H1 (cell line): ENCODE results near the gene HPN. TPM values are rescaled to one million over a fixed set of nuclear protein-coding genes. Genes with fewer than 3 reads are reported as not detected.

Experiments used
- CTCF ChIA-PET: fragments of 300-600 bp; sonication (Branson Sonifier 250); formaldehyde crosslinking; loops from one replicate; lab custom pipeline; 2021; ENCODE audit not compliant: partially characterized antibody; lab: Charles Lee
- POLR2A ChIA-PET: fragments of 300-600 bp; sonication (Branson Sonifier 250); formaldehyde crosslinking; loops from one replicate; lab custom pipeline; 2021; ENCODE audit warnings: inconsistent platforms; ENCODE audit not compliant: partially characterized antibody; lab: Charles Lee
- DNase-seq, 2 experiments: peaks; one replicate each; pipeline versions ENCODE4 v3.0.0 to v3.0.0-alpha.2; 2010 to 2022; ENCODE audit warnings: low spot score in 2 of 2, low read depth in 1 of 2, mixed read lengths in 1 of 2
- FAIRE-seq: peaks from 2 replicates; lab custom pipeline; 2011; peaks lifted over from hg19 to GRCh38; lab: Jason Lieb, UNC
- H2AFZ ChIP-seq: 2 replicates; pipeline ENCODE4 v1.8.1; 2012; ENCODE audit warnings: low read length, inconsistent platforms
- H2AK5ac ChIP-seq: 2 replicates; pipeline ENCODE4 v1.6.1; 2013; ENCODE audit warnings: low read depth, low read length
- H2BK120ac ChIP-seq: replicated peaks from 2 replicates; pipeline ENCODE3; 2013; ENCODE audit warnings: low read depth, low read length, inconsistent platforms
- H2BK12ac ChIP-seq: 2 replicates; pipeline ENCODE4 v1.6.1; 2013; ENCODE audit warnings: low read depth, low read length
- H2BK15ac ChIP-seq: 2 replicates; pipeline ENCODE4 v1.6.1; 2013; ENCODE audit warnings: low read length
- H2BK20ac ChIP-seq: 2 replicates; pipeline ENCODE4 v1.6.1; 2013; ENCODE audit warnings: low read length
- H2BK5ac ChIP-seq: 2 replicates; pipeline ENCODE4 v1.6.1; 2013; ENCODE audit warnings: low read depth, low read length
- H3K14ac ChIP-seq: 2 replicates; pipeline ENCODE4 v1.6.1; 2013; ENCODE audit warnings: inconsistent platforms; ENCODE audit not compliant: insufficient read length
- H3K18ac ChIP-seq: 2 replicates; pipeline ENCODE4 v1.6.1; 2013; ENCODE audit warnings: low read length; ENCODE audit errors: extremely low read depth
- H3K23ac ChIP-seq: 2 replicates; pipeline ENCODE4 v1.6.1; 2013; ENCODE audit warnings: inconsistent platforms; ENCODE audit not compliant: insufficient read length
- H3K23me2 ChIP-seq: 2 replicates; pipeline ENCODE4 v1.6.1; 2013; ENCODE audit warnings: low read depth, low read length
- H3K27ac ChIP-seq: 2 replicates; pipeline ENCODE4 v1.6.1; 2011; ENCODE audit warnings: low read depth, low read length, inconsistent platforms
- H3K27me3 ChIP-seq, 4 experiments: replicated peaks in 1 of 4; 1 replicate in 1 of 4; 2 replicates in 3 of 4; pipeline versions ENCODE4 v1.6.1 to v1.8.1; 2011 to 2013; ENCODE audit warnings: low read length in 3 of 4, mild to moderate bottlenecking in 3 of 4, inconsistent platforms in 2 of 4, mixed read lengths in 2 of 4, moderate library complexity in 1 of 4; ENCODE audit not compliant: control insufficient read depth in 3 of 4, insufficient read depth in 3 of 4; ENCODE audit errors: extremely low read depth in 1 of 4
- H3K36me3 ChIP-seq, 4 experiments: 2 replicates each; pipeline versions ENCODE4 v1.6.1 to v1.8.1; 2011 to 2013; ENCODE audit warnings: mild to moderate bottlenecking in 4 of 4, low read length in 3 of 4, moderate library complexity in 2 of 4, control low read depth in 1 of 4, inconsistent platforms in 1 of 4; ENCODE audit not compliant: insufficient read depth in 4 of 4, control insufficient read depth in 2 of 4
- H3K4ac ChIP-seq: replicated peaks from 2 replicates; pipeline ENCODE3; 2013; ENCODE audit warnings: low read length, low read depth, mixed read lengths, inconsistent platforms; ENCODE audit not compliant: insufficient read length
- H3K4me1 ChIP-seq, 4 experiments: replicated peaks in 1 of 4; 1 replicate in 1 of 4; 2 replicates in 3 of 4; pipeline versions ENCODE4 v1.6.1 to v1.8.1; 2011 to 2013; ENCODE audit warnings: low read length in 3 of 4, inconsistent platforms in 2 of 4, mixed read lengths in 1 of 4; ENCODE audit not compliant: insufficient read depth in 4 of 4, control insufficient read depth in 3 of 4
- H3K4me2 ChIP-seq, 2 experiments: 2 replicates each; pipeline versions ENCODE4 v1.6.1 to v1.8.1; 2011 to 2013; ENCODE audit warnings: low read depth in 2 of 2, low read length in 2 of 2, control low read depth in 1 of 2, inconsistent platforms in 1 of 2, mild to moderate bottlenecking in 1 of 2; ENCODE audit not compliant: insufficient read depth in 1 of 2
- H3K4me3 ChIP-seq, 4 experiments: fragments of 200-600, 300-600 bp in 1 of 4; sonication (generic), shearing (Covaris generic), sonication (Bioruptor Twin) in 1 of 4; 2 replicates each; pipeline versions ENCODE4 v1.5.1 to v1.8.1; 2011 to 2016; ENCODE audit warnings: low read length in 4 of 4, low read depth in 3 of 4, control low read depth in 2 of 4, inconsistent platforms in 2 of 4, mild to moderate bottlenecking in 2 of 4, mixed read lengths in 1 of 4, moderate library complexity in 1 of 4; ENCODE audit not compliant: insufficient read depth in 2 of 4; ENCODE audit errors: extremely low read depth in 1 of 4
- H3K56ac ChIP-seq: replicated peaks from 2 replicates; pipeline ENCODE3; 2013; ENCODE audit warnings: low read depth, mild to moderate bottlenecking, mixed read lengths, low read length, inconsistent platforms; ENCODE audit not compliant: insufficient read length
- H3K79me1 ChIP-seq: 2 replicates; pipeline ENCODE4 v1.6.1; 2013; ENCODE audit warnings: low read depth, low read length, control low read depth
- H3K79me2 ChIP-seq, 2 experiments: 2 replicates each; pipeline versions ENCODE4 v1.6.1 to v1.8.1; 2012 to 2013; ENCODE audit warnings: low read length in 2 of 2, mild to moderate bottlenecking in 2 of 2, inconsistent platforms in 1 of 2; ENCODE audit not compliant: insufficient read depth in 2 of 2, control insufficient read depth in 1 of 2
- H3K9ac ChIP-seq, 4 experiments: replicated peaks in 1 of 4; 1 replicate in 1 of 4; 2 replicates in 3 of 4; pipeline versions ENCODE4 v1.6.1 to v1.8.1; 2011 to 2013; ENCODE audit warnings: low read depth in 3 of 4, low read length in 3 of 4, control low read depth in 2 of 4, mild to moderate bottlenecking in 2 of 4, moderate library complexity in 2 of 4, inconsistent platforms in 1 of 4; ENCODE audit errors: extremely low read depth in 1 of 4
- H3K9me3 ChIP-seq, 2 experiments: 2 replicates each; pipeline versions ENCODE4 v1.6.1 to v1.8.1; 2012 to 2013; ENCODE audit warnings: mild to moderate bottlenecking in 2 of 2, moderate library complexity in 2 of 2, control low read depth in 1 of 2, inconsistent platforms in 1 of 2, low read depth in 1 of 2, low read length in 1 of 2, mixed read lengths in 1 of 2; ENCODE audit not compliant: insufficient read depth in 2 of 2
- H4K20me1 ChIP-seq, 2 experiments: replicated peaks in 1 of 2; 2 replicates each; pipeline versions ENCODE3 to v1.8.1; 2011 to 2013; ENCODE audit warnings: inconsistent platforms in 2 of 2, low read length in 2 of 2, mild to moderate bottlenecking in 1 of 2; ENCODE audit not compliant: insufficient read depth in 2 of 2, control insufficient read depth in 1 of 2
- H4K5ac ChIP-seq: 2 replicates; pipeline ENCODE4 v1.6.1; 2013; ENCODE audit warnings: low read length, low read depth, mixed read lengths, inconsistent platforms; ENCODE audit not compliant: insufficient read length
- H4K8ac ChIP-seq: 2 replicates; pipeline ENCODE4 v1.8.0; 2013; ENCODE audit warnings: mild to moderate bottlenecking, moderate library complexity, low read length, inconsistent platforms; ENCODE audit not compliant: insufficient read depth; ENCODE audit errors: extremely low read depth
- H4K91ac ChIP-seq: replicated peaks from 2 replicates; pipeline ENCODE3; 2013; ENCODE audit warnings: low read length, mixed read lengths, inconsistent platforms; ENCODE audit not compliant: insufficient read length
- CEBPB ChIP-seq: IDR thresholded peaks from 2 replicates; pipeline ENCODE4 v1.6.1; 2012; ENCODE audit warnings: low read depth, low read length
- EP300 ChIP-seq, 2 experiments: IDR thresholded peaks; 1 replicate in 1 of 2; 2 replicates in 1 of 2; pipeline ENCODE4 v1.6.1; 2011 to 2012; ENCODE audit warnings: low read depth in 2 of 2, low read length in 2 of 2, mild to moderate bottlenecking in 2 of 2, borderline replicate concordance in 1 of 2, inconsistent platforms in 1 of 2, moderate library complexity in 1 of 2
- GTF2F1 ChIP-seq: IDR thresholded peaks from 2 replicates; pipeline ENCODE4 v1.6.1; 2012; ENCODE audit warnings: low read depth, low read length, improper control_type of control experiment, borderline replicate concordance
- JUND ChIP-seq: IDR thresholded peaks from 2 replicates; pipeline ENCODE4 v1.6.1; 2011; ENCODE audit warnings: mild to moderate bottlenecking, improper control_type of control experiment, low read length
- KDM1A ChIP-seq: fragments of 200-600, 300-600 bp; sonication (generic); IDR thresholded peaks from 2 replicates; pipeline ENCODE4 v1.7.1; 2016; ENCODE audit warnings: mild to moderate bottlenecking, low read length, borderline replicate concordance
- RBBP5 ChIP-seq: IDR thresholded peaks from 2 replicates; pipeline ENCODE4 v1.7.1; 2012; ENCODE audit warnings: low read depth, mild to moderate bottlenecking, inconsistent platforms, low read length, moderate library complexity, borderline replicate concordance
- RNF2 ChIP-seq: fragments of 200-900, 300-1000 bp; sonication (generic); IDR thresholded peaks from 2 replicates; pipeline ENCODE4 v1.7.1; 2016; ENCODE audit warnings: borderline replicate concordance, low read depth, mild to moderate bottlenecking, antibody characterized with exemption, low read length; ENCODE audit not compliant: poor library complexity, severe bottlenecking; ENCODE audit errors: missing control alignments
- SIN3A ChIP-seq, 2 experiments: IDR thresholded peaks in 1 of 2; conservative IDR thresholded peaks in 1 of 2; 2 replicates each; pipeline ENCODE4 v1.6.1; 2011 to 2012; ENCODE audit warnings: low read length in 2 of 2, improper control_type of control experiment in 1 of 2, low read depth in 1 of 2, mild to moderate bottlenecking in 1 of 2
- SP2 ChIP-seq: IDR thresholded peaks from 2 replicates; pipeline ENCODE4 v1.6.1; 2012; ENCODE audit warnings: mild to moderate bottlenecking, low read length, inconsistent platforms
- WGBS, 2 experiments: shearing (Covaris generic) in 1 of 2; methylation state at CpG; one replicate each; pipeline versions ENCODE4 v1.1.6 to v1.1.7; 2013 to 2015; ENCODE audit warnings: low lambda C conversion rate in 2 of 2, mixed read lengths in 2 of 2, inconsistent platforms in 1 of 2, low coverage in 1 of 2, missing lambda C conversion rate in 1 of 2; ENCODE audit not compliant: insufficient replicate concordance in 2 of 2, insufficient coverage in 1 of 2, insufficient read length in 1 of 2; ENCODE audit errors: extremely low coverage in 1 of 2, missing lambda C conversion rate in 1 of 2; 5-methylcytosine and 5-hydroxymethylcytosine counted together
- polyA plus RNA-seq, 7 experiments: library from polyadenylated mRNA; depleted of rRNA in 3 of 7; stranded (reverse) in 5 of 7; unstranded in 2 of 7; fragments of >200 nt in 5 of 7; fragments of 200-250 nt in 2 of 7; gene quantifications; 1 replicate in 5 of 7; 2 replicates in 1 of 7; 4 replicates in 1 of 7; pipeline versions ENCODE4 v1.2.1 to v1.2.3, GENCODE V29; 2011 to 2013; ENCODE audit warnings: missing spikeins in 2 of 7, mixed read lengths in 2 of 7
- total RNA-seq: library from RNA; stranded (reverse); fragmentation: NEBNext Ultra II Directional; extraction: Animal tissue kit (Norgen Biotek cat#: 25700); gene quantifications from 2 replicates; pipeline ENCODE4 v1.2.1, GENCODE V29; 2021
- TF ChIP-seq, protein P1 (sequence below): IDR thresholded peaks from 2 replicates; pipeline ENCODE4 v1.6.1; 2012; ENCODE audit warnings: low read length, inconsistent platforms

HPN gene
- total and polyA plus RNA-seq, 2 of the 8 experiments (the other 6 are each of a cell fraction or from before 2014, with no cell fraction given) = 14.7 to 33.7 TPM

- no peak overlapping the region for H3K4me3 ChIP-seq
- H4K91ac ChIP-seq = no peak overlapping the region
- no peak overlapping the region for H3K4me2 ChIP-seq
- no peaks in the 10 kb centered on the region for H3K79me2 ChIP-seq
- no peak overlapping the region for H2AK5ac ChIP-seq
- no peak overlapping the region for H2AFZ ChIP-seq
- H3K23me2 ChIP-seq = peaks cover 5% of the 10 kb centered on the region; the same call in 1 of the 2 replicates
- H2BK12ac ChIP-seq = no peak overlapping the region
- H2BK20ac ChIP-seq = no peak overlapping the region
- no peak overlapping the region for H3K18ac ChIP-seq
- H2BK15ac ChIP-seq = no peak overlapping the region
- H3K27ac ChIP-seq = no peak overlapping the region
- ChIA-PET CTCF (interaction anchor here (5.1 kb wide), 1 partner anchor 41 kb away, joined by 30 read pairs; the partner anchor contains the start of gene LGI4), POLR2A (interaction anchor here (1.0 kb wide), 1 partner anchor 39 kb away, joined by 3 read pairs; no protein-coding TSS in a partner anchor)
- H4K8ac ChIP-seq = no peak overlapping the region
- H3K14ac ChIP-seq = no peak overlapping the region
- no peaks in the 10 kb centered on the region for H3K36me3 ChIP-seq
- H2BK120ac ChIP-seq = no peak overlapping the region
- H3K9ac ChIP-seq = no peak overlapping the region
- DNase-seq (no peak), FAIRE-seq (no peak)
- no peak overlapping the region for H3K23ac ChIP-seq
- no peak overlapping the region for H4K5ac ChIP-seq
- WGBS, 2 experiments = 97% methylated on average over 4 of the region's 4 CpGs; no CpG with 5 or more reads in 1 of the 2 experiments
- no peaks in the 10 kb centered on the region for H4K20me1 ChIP-seq
- no peaks in the 10 kb centered on the region for H3K79me1 ChIP-seq
- H3K27me3 ChIP-seq = no peaks in the 10 kb centered on the region
- no peaks in the 10 kb centered on the region for H3K9me3 ChIP-seq
- H3K4me1 ChIP-seq = peaks cover 3 to 7% (median 6%) of the 10 kb centered on the region in 4 experiments; a peak in 6 of 7 replicates
- H3K4ac ChIP-seq = no peak overlapping the region
- no peak overlapping the region for H3K56ac ChIP-seq
- no peak overlapping the region for H2BK5ac ChIP-seq
- TF ChIP-seq EP300 (IDR thresholded peaks at IDR 0.05; ENCODE audit: borderline replicate concordance in 1 of 2, low read depth in 2 of 2, low read length in 2 of 2) (no peak), JUND (no peak), SP2 (no peak), RBBP5 (no peak), KDM1A (no peak), RNF2 (no peak), CEBPB (no peak), GTF2F1 (no peak), SIN3A (conservative IDR thresholded peaks at IDR 0.05 in 1 of 2, IDR thresholded peaks at IDR 0.05 in 1 of 2; ENCODE audit: low read depth in 1 of 2, low read length in 2 of 2) (no peak)
- TF ChIP-seq, protein P1, sequence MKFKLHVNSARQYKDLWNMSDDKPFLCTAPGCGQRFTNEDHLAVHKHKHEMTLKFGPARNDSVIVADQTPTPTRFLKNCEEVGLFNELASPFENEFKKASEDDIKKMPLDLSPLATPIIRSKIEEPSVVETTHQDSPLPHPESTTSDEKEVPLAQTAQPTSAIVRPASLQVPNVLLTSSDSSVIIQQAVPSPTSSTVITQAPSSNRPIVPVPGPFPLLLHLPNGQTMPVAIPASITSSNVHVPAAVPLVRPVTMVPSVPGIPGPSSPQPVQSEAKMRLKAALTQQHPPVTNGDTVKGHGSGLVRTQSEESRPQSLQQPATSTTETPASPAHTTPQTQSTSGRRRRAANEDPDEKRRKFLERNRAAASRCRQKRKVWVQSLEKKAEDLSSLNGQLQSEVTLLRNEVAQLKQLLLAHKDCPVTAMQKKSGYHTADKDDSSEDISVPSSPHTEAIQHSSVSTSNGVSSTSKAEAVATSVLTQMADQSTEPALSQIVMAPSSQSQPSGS = no peak
These were observed 53.1 kb downstream of the HPN start for GRCh38 chr19:35094656-35095055.
